HG03103 (cell line): ENCODE data around the gene SFXN5.

ENCODE experiments used
- ATAC-seq: cut with Tn5 transposase; IDR thresholded peaks from one replicate; pipeline ENCODE4 v1.9.1; 2021; ENCODE audit warnings: low read depth; ENCODE audit not compliant: unreplicated experiment

The SFXN5 gene

DNA sequence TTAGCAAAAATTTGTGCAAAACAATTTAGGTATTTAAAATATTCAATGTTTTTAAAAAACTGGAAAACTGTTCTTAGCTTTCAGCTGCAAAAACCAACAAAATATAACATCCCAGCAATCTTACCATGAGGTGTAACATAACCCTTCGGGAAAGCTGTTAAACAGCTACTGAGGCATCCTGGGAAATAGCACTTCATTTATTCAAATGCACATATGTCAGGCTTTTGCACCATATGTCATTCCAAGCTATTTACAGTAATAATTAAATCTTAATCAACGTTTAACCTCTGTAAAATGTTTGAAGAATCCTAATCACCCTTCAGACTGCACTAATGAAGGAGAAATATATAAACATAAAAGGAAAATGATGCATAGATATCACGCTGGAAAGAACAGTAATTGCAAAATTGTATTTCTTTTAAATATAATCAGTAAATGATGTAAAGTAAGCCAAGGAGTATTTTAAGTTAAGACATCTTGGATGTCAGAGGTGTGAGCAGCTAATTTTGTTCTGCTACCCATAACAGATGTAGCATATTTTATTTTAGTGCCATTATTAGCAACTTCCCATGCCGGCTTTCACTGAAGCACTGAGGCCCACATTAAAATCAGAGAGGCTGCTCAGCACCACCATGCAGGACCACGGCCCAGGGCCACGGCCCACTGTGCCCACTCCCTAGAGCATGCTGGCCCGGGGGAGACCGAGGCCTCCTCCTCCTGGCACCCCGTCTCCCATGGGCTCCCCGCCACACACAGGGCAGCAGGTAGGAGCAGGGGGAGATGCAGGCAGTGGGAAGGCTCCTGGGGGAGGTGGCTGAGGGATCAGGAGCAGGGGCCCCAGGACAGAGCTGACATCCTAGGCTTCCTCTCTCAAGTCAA lies 123.3 kb downstream of the SFXN5 start:
- no peak for ATAC-seq

DNA sequence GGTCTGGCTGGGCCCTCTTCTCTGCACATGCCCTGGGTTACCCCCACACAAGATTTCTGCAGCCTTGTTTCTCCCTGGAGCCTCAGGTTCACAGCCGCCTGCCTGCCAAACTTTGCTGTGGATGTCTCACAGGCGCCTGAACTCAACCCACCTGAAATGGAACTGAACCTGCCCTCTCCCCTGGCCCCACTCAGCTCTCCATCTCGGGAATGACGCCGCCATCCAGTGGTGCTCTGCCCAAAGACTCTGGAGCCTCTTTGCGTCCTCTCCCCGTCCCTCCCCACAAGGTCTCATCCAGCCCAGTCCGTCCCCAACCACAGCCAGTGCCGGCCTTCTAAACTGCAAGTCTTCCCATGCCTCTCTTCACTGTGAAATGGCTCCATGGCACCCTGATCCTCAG lies 125.0 kb downstream of the SFXN5 start:
- no peak for ATAC-seq

DNA sequence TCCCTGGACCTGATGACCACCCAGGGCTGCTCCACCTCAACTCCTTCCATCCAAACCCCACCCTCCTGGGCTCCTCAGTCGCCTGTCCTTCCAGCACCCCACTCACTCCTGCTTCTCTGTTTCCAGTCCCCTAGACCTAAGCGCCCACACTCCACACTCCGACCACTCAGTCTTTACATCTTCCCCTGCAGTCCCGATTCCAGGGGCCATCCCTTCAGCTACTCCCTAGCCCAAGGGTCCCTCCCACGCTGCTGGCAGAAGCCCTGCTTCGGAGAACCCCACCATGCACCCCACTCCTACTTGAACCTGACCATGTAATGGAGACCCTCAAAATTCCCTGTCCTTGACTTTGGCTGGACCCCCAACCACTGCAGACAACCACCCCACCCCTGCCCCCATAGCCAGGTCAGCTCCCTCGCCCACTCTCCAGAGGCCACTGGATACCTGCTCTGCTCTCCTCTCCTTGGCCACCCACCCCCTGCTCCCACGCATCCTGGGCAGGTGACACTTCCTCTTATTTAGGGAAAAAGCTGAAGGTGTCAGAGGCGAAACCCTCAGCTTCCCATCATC lies 126.0 kb downstream of the SFXN5 start:
- ATAC-seq, result no peak

DNA sequence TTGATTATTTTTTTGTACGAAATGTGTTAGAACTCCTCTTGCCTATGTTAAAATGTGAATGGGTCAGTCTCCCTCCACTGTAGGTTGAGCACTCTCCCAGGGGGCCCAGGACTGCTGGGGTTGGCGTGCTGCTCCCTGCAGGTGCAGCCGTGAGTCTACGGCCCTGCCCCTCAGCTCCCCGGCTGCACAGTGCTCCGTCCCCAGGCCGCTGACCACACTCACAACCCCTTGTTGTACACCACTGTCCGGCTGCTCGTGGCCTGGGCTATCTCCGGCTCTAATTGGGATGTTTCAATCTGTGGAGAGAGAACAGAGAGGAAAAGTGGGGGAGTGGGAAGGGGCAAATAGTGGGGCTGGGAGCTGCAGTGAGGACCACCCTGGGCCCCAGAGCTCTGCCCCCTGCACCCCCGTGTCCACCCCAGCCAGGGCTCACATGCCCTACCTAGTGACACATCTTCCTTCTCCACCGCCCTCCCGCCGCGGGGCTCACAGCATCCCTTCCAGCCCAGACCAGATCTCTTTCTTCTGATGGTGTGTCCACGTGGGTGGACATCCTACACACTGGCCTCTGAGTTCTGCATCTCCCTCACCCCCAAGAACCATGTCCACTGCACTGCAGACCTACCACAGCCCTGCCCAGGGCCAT lies 126.6 kb downstream of the SFXN5 start:
- no peak for ATAC-seq

DNA sequence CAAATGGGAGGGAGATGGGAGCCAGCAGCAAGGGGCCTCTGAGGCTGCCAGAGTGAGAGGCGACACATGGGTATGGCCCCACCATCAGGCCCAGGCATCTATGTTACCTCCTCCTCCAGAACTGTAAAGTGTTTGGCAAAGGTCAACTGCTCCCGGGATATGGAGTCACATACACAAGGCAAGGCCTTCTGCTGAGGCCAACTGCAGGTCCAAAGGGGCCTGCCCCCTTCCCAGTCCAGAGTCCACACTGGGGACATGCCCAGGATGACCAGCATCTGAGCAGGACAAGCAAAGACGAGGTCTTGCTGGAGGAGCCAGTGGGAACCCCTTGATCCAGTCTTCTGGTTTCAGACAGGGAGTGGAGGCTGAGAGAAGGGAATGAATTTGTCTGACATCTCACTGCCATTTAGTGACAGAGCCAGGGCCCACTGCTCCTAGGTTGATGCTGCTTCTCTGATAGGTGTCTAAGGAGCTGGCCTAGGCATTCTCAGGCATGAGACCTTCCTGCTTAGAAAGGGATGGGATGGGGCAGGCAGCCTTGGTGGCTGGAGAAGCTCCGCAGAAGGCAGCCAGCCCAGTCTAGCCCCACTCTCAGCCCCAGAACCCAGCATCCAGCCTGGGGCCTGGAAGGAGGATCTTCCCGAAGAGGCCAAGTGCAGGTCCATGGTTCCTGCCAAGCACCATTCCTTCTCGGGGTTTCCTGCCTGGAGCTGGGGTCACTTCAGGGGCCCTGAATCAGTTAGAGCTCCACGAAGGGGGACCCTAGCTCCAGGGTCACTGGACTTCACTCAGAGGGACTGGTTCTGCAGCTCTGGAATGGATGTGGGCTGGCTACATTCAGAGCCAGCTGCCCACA lies 127.7 kb downstream of the SFXN5 start:
- no peak for ATAC-seq

DNA sequence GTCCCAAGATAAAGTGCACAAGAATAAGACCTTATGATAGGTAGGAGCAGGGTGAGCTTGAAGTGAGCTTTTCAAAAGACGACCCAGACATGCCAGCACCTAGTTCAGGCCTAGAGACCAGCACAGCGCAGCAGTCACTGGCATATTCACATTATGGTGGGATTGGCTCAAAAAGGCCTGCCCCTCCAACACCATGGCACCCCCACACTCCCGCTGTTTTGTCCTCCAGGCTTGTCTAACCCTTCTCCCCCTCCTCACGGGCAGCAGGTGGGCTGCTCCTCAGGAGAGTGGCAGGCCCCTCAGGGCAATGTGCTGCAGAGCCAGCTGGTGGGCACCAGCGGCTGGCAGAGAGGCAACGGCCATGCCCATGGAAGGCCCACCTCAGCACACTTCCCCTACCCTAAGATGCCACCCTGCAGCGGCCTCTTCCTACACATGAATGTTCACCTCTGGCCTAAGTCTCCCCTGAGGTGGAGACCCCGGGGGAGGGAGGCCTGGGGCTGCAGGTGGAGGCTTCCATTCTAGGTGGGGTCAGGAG lies 128.6 kb downstream of the SFXN5 start:
- no peak for ATAC-seq

DNA sequence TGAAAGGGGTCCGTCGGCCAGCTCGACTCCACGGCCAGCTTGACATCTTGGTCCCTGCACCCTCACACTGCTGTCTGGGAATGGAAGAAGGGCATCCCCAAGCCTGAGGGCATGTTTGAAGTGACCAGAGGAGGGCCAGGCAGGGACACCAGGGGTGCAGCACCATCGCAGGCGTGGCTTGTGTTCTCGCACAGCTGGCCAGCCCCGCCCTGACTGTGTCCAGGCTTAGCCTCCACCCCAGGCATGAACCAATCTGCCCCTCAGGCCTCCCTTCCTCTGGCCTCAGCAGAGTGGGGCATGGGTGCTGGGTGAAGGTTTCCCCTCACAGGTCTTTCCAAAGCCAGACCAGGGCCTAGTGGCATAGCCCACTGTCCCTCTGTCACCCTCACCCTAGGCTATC lies 129.2 kb downstream of the SFXN5 start:
- no peak for ATAC-seq

DNA sequence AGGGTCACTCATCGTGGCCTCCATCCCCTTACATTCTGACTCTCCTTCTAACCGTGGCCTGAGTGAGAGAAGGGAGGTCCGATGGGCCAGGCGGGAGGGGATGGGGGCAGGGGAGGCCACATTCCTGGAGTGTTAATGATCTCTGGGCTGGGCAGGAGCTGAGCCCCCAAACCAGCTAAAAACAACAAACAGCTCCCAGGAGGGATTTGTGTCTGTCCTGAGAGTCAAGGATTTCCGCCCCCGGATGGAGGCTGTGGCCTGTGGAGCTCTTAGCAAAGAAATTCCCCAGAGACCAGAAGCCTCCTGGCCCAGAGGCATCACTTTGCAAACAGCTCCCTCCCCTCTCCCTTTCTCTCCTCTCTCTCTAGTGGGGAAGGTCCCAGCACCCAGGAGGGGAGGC lies 130.7 kb downstream of the SFXN5 start:
- no peak for ATAC-seq

DNA sequence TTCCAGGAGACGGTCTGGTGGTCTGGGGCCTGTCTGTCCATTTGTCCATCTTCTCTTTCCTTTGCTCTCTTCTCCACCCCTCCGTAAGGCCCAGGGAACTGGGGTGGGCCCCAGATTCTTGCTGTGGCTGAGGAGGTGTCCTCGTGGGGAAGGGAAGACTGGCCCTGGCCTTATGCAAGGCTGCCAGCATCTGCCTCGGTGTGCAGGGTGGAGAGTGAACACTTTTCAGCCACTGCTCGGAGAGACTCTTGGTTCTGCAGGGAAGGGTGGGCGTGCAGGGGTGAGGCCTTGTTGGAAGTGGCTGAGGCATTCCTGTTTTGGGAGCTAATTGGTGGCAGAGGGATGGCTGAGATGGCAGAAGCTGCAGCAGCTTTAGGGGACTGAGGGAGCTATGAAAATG lies 131.2 kb downstream of the SFXN5 start:
- ATAC-seq, result no peak

DNA sequence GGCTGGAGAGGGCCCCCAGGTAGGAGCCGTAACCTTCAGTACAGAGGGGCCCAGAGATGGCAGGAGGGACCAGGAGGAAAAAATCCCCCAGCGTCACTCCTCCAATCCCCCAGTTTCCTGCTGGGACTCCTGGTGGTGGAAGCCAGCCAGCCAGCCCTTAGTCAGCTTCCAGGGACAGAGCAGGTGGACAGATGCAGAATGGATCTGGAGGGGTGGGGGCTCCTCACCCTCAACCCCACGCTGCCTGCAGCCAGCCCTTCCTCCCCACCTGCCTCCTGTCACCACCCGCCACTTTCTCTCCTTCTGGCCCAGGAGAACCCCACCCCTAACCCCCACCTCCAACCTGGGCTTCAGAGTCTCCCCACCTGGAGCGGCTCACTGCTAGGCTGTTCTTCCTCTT lies 133.1 kb downstream of the SFXN5 start:
- ATAC-seq, result no peak

DNA sequence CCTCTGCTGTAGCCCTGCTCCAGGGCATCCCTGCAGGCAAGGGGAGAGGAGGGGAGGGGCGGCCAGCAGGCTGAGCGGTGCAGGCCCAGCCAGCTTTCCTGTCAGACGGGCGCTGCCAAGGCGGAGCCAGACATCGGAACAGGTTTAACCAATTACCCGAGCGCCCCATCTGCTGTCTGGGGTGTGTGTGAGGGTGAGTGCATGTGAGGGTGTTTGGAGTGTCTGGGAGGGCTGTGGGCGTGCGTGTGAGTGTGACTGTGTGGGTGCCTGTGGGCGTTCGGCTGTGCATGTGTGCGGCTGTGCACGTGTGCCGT lies 134.2 kb downstream of the SFXN5 start:
- no peak for ATAC-seq

DNA sequence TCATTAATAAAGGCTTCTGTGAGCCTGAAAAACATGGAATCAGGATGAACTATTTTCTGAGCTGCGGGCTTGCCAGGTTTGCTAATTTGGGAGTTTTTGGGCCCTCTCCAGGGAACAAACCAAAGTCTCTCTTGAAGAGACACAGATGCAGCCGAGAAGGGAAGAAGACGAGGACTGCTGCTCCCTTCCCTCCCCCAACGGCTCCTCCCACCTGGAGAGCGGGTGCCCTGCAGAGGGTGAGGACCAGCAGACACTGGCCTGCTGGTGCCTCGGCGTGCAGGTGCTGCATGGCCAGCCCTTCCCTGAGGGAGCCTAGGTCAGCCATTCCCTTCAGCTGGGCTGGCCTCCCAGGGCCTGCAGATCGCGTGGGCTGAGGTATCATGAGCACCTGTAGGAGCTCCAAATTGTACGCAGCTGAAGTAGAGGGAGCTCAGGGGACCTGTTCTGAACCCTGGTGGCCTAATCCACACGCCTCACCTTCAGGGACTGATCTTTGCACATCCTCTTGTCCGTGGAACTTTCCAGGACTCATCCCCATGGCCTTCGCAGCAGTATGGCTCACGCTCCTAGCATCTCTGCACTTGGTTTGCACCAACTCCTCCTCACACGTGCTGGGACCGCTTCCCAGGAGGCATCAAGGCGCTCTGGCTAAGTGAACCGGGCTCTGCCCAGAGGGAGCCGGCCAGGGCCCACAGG lies 134.7 kb downstream of the SFXN5 start:
- ATAC-seq, result no peak

DNA sequence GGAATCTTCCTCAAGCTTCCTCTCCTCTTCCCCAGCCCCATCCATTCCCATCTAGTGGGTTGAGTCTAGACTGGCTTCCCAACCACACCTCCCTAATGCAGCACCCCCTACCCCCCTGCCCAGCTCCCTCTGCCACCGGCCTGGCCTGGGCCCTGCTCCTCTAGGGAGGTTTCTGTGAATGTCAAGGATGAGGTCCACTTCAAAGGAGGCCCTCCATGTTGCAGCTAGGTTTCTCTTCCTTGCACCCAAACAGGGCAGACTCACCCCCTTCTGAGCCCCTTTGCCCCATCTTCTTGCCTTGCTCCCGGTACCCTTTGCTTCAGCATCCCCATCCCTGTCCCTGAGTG lies 135.9 kb downstream of the SFXN5 start:
- ATAC-seq, result no peak

DNA sequence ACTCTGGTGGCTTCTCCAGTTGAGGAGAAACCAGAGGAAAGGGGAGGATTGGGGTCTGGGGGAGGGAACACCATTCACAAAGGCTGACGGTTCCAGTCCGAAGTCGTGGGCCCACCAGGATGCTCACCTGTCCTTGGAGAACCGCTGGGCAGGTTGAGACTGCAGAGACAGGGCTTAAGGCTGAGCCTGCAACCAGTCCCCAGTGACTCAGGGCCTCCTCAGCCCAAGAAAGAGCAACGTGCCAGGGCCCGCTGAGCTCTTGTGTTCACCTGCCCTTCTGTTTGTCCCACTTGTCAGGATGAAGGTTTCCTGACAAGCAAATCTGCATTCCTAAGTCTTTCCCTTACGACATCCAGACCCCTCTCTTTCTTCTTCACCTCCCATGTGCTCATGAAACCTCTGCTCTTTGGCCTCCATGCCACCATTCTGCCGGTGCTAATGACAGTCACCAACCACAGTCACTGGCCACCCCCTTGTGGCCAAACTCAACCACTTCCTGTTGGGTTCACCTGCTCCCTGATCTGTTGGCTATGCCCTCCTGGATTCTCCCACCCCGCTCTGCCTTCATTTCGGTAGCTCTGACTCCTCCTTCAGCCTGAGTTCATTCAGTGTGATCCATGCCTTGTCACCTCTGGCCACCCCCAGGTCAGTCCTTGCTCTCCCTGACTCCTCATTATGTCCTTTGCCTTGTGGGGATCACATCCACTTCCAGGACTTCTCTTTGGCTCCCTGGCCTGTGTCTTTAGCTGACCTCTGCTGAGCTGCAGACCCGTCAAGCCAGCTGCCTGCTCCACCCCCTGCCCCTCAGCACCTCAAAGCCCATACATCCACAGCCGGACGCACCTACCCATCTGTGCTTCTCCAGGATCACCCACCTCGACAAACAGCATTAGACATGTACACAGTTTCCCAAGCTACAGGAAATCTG lies 136.6 kb downstream of the SFXN5 start:
- ATAC-seq, result no peak

DNA sequence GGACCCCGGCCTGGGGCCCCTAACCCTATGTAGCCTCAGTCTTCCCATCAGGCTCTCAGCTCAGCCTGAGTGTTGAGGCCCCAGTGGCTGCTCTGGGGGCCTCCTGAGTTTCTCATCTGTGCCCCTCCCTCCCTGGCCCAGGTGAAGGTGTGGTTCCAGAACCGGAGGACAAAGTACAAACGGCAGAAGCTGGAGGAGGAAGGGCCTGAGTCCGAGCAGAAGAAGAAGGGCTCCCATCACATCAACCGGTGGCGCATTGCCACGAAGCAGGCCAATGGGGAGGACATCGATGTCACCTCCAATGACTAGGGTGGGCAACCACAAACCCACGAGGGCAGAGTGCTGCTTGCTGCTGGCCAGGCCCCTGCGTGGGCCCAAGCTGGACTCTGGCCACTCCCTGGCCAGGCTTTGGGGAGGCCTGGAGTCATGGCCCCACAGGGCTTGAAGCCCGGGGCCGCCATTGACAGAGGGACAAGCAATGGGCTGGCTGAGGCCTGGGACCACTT lies 137.8 kb downstream of the SFXN5 start:
- no peak for ATAC-seq

DNA sequence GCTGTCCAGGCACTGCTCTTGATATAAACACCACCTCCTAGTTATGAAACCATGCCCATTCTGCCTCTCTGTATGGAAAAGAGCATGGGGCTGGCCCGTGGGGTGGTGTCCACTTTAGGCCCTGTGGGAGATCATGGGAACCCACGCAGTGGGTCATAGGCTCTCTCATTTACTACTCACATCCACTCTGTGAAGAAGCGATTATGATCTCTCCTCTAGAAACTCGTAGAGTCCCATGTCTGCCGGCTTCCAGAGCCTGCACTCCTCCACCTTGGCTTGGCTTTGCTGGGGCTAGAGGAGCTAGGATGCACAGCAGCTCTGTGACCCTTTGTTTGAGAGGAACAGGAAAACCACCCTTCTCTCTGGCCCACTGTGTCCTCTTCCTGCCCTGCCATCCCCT lies 138.3 kb downstream of the SFXN5 start:
- ATAC-seq, result no peak

DNA sequence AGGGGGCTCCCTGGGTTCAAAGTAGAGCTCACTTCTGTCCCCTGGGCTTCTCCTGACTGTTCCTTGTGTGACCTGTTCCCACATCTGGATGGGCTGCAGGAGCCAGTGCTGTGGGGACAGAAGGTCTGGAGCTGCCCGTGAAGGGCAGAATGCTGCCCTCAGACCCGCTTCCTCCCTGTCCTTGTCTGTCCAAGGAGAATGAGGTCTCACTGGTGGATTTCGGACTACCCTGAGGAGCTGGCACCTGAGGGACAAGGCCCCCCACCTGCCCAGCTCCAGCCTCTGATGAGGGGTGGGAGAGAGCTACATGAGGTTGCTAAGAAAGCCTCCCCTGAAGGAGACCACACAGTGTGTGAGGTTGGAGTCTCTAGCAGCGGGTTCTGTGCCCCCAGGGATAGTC lies 138.7 kb downstream of the SFXN5 start:
- ATAC-seq, result no peak

DNA sequence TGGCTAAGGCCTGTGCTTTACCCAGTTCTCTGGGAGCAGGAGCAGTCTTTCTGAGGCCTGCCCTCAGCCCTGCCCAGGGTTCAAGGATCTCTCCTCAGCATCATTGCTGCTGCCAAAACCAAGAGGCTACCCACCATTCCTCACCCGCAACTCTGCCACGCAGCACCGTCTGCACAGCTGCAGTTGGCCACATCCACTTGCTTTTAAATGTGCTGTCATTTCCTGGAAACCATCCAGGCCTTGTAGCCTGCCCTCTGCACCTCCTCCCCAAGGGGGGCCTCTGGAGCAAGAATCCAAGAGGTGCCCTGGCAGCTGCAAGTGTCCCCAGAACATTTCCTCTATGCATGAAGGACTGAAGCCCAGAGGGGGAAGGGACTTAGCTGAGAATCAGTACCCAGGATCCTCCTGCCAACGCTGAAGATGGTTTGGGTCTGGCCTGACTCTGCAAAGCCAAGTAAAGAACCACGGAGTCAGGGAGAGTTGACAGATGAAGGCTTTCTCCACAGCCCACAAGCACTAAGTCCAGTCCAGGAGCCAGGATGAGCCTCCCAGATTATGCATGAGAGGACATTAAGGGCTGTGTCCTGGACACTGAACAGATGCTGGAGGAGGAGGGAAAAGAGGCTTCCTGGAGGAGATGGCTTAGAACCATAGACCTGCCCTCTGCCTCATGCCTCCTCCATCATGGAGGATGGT lies 139.3 kb downstream of the SFXN5 start:
- no peak for ATAC-seq
